ENCODE data around the gene SIPA1L3. TPM values are rescaled to one million over a fixed set of nuclear protein-coding genes. Genes with fewer than 3 reads are reported as not detected.

SIPA1L3 gene
- total and polyA plus RNA-seq, 8 donors = 19.7 to 44.8 (median 25.8) TPM

GRCh38 chr19:38211151-38211591, 304.2 kb downstream of the SIPA1L3 start:
- H3K27me3 ChIP-seq = no peaks in the 10 kb centered on the region
- no peaks in the 10 kb centered on the region for H3K9me3 ChIP-seq
- FAIRE-seq (no peak), ATAC-seq (peak in 1 of 4 donors; percentile 11), DNase-seq (no peak)
- intact Hi-C loops (cut with DNase I) = no loop called here
- TF ChIP-seq CTCF (IDR thresholded peaks at IDR 0.05) = no peak
- H3K27ac ChIP-seq = no peak overlapping the region
- H3K36me3 ChIP-seq = peaks cover 0 to 5% (median 0%) of the 10 kb centered on the region in 3 donors
- H3K4me1 ChIP-seq = no peaks in the 10 kb centered on the region
- WGBS, 2 donors = 8 to 15% methylated on average over 27 of the region's 27 CpGs
- H3K4me3 ChIP-seq = no peak overlapping the region

- no peaks in the 10 kb centered on the region for H3K27me3 ChIP-seq
- intact Hi-C loops (cut with DNase I) = no loop called here
Observed at GRCh38 chr19:38211766-38212165, 304.8 kb downstream of the SIPA1L3 start.

GRCh38 chr19:38213469-38213868, 306.5 kb downstream of the SIPA1L3 start:
- DNase-seq = no peak
- no peak overlapping the region for H3K27ac ChIP-seq
- H3K4me3 ChIP-seq = no peak overlapping the region
- intact Hi-C loops (cut with DNase I) = no loop called here
- no peak for TF ChIP-seq CTCF (IDR thresholded peaks at IDR 0.05)
- H3K4me1 ChIP-seq = no peaks in the 10 kb centered on the region
- H3K9me3 ChIP-seq = no peaks in the 10 kb centered on the region
- WGBS, 2 donors = 73 to 84% methylated on average over 20 to 23 of the region's 23 CpGs
- H3K27me3 ChIP-seq = no peaks in the 10 kb centered on the region
- H3K36me3 ChIP-seq = no peaks in the 10 kb centered on the region
- ATAC-seq = no peak
- FAIRE-seq = no peak

More at GRCh38 chr19:38211766-38212165, 304.8 kb downstream of the SIPA1L3 start:
- H3K27ac ChIP-seq = no peak overlapping the region
- peak in 1 of 4 donors; percentile 15 for ATAC-seq
- no peak for FAIRE-seq
- H3K4me3 ChIP-seq = no peak overlapping the region
- no peaks in the 10 kb centered on the region for H3K9me3 ChIP-seq
- H3K36me3 ChIP-seq = no peaks in the 10 kb centered on the region
- DNase-seq = no peak
- H3K4me1 ChIP-seq = no peaks in the 10 kb centered on the region
- no peak for TF ChIP-seq CTCF (IDR thresholded peaks at IDR 0.05)
- WGBS, 2 donors = 30 to 37% methylated on average over 15 of the region's 15 CpGs

- Histone ChIP-seq H3K27me3 (no peaks in the 10 kb centered on the region), H3K36me3 (no peaks in the 10 kb centered on the region), H3K9me3 (no peaks in the 10 kb centered on the region), H3K4me3 (no peak overlapping the region), H3K27ac (no peak overlapping the region), H3K4me1 (no peaks in the 10 kb centered on the region)
- 58 to 67% methylated on average over 24 of the region's 24 CpGs for WGBS, 2 donors
- DNase-seq = no peak
- intact Hi-C loops (cut with DNase I) = no loop called here
- no peak for TF ChIP-seq CTCF (IDR thresholded peaks at IDR 0.05)
- no peak for FAIRE-seq
- peak in 1 of 4 donors; percentile 20 for ATAC-seq
Observed at GRCh38 chr19:38213911-38214625, 307.1 kb downstream of the SIPA1L3 start.

Data from pancreas (tissue), 10 donors.